Inflammatory macrophage treated with lipopolysaccharide for 4 hours (primary cell): ENCODE data around the gene CADM1.
"Not testable (repeated sequence)": the region's sequence is repeated elsewhere in the genome, so short reads cannot be mapped to it uniquely, and the experiment has no call there.

Source experiments
- DNase-seq: peaks from one replicate; pipeline ENCODE4 v3.0.0-alpha.2; 2020

CADM1 gene

GRCh38 chr11:115476463-115477286 is 27.5 kb downstream of the CADM1 start:
- no peak for DNase-seq

DNA sequence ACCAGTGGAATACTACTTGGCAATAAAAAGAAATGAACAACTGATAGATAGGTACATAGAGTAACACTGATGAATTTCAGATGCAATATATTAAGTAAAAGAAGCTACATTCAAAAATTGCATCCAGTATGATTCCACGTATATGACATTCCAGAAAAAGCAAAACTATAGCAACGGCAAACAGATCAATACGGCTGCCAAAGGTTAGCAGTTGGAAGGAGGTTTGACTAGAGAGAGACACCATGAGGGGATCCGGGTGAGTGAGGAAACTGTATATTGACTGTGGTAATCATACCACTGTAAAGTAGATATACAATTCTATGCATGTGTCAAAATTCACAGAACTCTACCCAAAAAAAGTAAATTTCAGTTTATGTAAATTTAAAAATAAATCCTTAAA is 28.7 kb downstream of the CADM1 start:
- DNase-seq = no peak

GRCh38 chr11:115474306-115474705 is 29.9 kb downstream of the CADM1 start:
- DNase-seq = not testable (repeated sequence)

DNA sequence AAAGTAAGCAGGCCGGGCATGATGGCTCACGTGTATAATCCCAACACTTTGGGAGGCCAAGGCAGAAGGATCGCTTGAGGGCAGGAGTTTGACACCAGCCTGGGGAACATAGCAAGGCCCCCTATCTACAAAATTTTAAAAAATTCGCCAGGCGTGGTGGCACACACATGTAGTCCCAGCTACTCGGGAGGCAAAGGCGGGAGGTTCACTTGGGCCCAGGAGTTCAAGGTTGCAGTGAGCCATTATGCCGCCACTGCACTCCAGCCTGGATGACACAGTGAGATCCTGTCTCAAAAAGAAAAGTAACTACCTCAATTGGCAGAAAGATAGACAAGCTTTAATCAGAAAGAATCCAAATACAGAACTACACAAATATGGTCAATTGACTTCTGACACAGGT is 31.0 kb downstream of the CADM1 start:
- DNase-seq = no peak

DNA sequence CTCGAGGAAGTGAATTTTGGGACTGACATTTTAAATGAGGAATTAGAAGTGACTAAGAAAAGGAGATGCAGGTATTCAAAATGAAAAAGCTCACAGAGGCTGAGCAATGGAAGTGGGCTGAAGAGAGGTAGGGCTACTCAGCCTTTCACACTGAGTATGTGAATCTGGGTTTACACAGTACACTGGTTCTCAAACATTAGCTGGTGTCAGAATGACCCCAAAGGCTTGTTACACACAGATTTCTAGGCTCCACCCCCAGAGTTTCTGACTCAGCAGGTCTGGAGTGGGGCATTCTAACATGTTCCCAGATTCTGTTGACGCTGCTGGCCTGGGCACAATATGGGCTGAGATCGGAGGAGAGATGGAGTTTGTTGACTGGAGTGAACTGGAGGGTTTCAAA is 32.8 kb downstream of the CADM1 start:
- DNase-seq = no peak

DNA sequence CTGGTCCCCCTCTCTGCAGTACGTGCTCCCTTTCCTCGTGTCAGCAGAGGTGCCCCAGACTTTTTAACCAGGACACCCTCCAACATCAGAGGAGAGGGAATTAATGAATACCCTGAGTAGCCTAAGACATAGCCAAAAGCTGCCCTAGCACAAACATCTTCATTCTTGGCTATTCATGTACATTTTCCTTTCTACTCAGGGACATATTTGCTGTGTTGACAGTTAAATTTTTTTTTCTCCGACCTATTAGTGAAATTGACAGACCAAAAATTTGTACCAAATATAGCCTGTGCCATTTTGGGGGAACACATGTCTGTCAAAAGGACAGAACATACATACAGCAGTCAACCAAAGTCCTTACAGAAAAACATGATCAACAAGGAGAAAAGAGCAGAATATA is 33.3 kb downstream of the CADM1 start:
- no peak for DNase-seq

- DNase-seq = peak; percentile 32
Measured at GRCh38 chr11:115469361-115469760, 34.9 kb downstream of the CADM1 start.

DNA sequence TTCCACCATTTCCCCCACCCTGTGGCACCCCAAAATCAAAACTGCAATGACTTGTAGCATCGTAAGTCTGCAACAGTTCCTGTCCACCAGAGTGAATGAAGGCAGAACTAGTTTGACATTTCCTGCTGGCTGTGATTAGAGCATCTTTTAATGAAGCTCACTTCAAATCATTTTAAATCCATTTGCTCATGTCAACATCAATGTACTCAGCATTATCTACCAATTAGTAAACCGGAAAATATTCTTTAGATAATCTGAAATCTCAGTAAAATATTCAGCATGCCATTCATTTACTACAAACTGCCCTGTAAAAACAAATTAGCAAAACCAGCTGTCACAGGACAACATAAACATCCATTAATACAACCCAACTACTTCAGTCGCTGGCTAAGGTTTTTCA is 38.1 kb downstream of the CADM1 start:
- no peak for DNase-seq

- no peak for DNase-seq
Measured at GRCh38 chr11:115464269-115464668, 39.9 kb downstream of the CADM1 start.

- no peak for DNase-seq
Measured at GRCh38 chr11:115463606-115464005, 40.6 kb downstream of the CADM1 start.

- DNase-seq = no peak
Measured at GRCh38 chr11:115462757-115463156, 41.5 kb downstream of the CADM1 start.

GRCh38 chr11:115462004-115462541 is 42.1 kb downstream of the CADM1 start:
- DNase-seq = no peak

GRCh38 chr11:115460512-115460911 is 43.7 kb downstream of the CADM1 start:
- DNase-seq = no peak

DNA sequence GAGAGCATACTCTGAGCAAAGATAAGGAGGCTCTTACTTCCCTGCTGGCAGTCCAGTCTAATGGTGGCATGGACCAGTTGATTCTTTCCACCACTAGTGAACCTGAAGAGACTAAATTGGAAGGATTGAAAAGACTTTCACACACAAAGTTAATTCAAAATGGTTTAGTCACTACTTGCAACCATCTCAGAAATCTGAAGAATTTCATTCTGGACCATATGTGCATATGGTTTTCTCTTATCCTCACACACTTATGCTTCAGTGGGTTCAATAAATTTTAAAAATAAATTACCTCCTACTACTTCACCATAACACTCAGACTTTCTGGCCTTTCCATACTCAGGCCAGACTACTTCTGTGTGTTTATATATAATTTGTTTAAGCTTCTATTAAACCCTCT is 44.7 kb downstream of the CADM1 start:
- no peak for DNase-seq

- no peak for DNase-seq
Measured at GRCh38 chr11:115458877-115459276, 45.3 kb downstream of the CADM1 start.

DNA sequence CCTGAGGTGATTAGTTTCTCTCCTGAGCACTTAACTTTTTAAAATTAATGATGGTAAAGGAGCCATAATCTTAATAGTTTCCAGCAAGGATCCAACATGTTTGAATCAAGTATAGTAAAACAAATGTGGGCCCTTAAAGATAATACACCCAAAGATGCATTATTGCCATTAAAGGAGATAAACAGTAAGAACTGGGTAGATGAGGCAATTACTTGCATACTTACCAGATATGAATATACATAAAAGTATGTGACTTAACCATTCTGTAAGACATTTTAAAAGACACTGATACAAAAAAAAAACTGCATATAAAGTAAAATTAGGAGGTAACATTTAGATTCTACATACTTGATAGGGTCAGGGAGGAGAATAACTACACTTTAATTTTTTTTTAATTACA is 48.2 kb downstream of the CADM1 start:
- no peak for DNase-seq

DNA sequence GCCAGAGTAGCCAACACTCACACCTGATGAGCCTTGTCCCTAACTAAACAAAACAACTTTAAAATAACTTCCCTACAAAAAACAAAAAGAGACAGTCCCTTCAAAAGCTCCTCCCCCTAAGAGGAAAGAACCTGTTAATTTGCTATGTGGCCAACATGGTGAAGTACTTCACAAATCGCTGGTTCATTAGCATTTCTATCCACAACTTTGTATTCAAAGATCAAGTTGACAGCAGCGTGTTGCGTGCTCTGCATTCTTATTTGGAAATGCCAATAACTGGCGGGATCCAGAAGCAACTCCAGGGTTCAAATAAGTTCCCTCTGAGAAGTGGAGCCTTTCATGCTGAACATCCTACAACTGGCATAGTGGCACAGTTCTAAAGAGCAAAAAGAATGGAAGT is 48.6 kb downstream of the CADM1 start:
- DNase-seq = no peak

DNA sequence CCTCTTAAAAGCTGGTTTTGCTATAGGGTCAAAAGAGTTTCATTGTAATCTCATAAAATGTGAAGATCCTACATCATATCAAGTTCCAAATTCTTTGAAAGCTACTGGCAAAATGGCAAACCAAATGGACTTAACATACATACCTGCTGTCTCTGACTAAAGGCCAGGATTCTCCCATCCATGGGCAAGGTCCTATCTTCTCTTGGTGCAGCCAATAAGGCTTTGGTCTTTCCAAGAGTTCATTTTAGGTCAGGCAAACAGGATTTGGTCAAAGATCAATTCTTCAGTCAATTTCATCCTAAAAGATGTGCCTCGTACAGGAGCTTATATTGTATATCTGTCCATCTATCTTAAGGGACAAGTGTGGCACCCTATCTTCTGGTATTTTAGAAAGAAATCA is 49.7 kb downstream of the CADM1 start:
- no peak for DNase-seq

GRCh38 chr11:115453693-115454490 is 50.3 kb downstream of the CADM1 start:
- no peak for DNase-seq

- DNase-seq = no peak
Measured at GRCh38 chr11:115452241-115452640, 52.0 kb downstream of the CADM1 start.

DNA sequence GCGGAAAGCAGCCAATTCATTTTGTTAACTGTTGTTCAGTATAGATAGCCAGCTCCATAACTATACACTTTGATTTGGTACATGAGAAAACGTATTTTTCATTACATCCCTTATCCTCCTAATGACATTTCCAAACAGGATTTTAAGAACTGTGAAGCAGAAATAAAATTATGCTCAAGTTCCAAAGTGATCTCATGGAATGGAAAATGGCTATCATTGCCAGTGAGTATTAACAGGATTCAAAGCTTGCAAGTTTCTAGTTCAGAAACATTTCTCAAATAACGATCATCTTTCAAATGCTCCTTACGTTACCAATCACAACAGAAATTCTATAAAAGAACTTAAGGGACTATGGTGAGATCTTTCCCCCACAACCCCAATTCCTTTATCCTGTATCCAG is 53.7 kb downstream of the CADM1 start:
- DNase-seq = no peak

DNA sequence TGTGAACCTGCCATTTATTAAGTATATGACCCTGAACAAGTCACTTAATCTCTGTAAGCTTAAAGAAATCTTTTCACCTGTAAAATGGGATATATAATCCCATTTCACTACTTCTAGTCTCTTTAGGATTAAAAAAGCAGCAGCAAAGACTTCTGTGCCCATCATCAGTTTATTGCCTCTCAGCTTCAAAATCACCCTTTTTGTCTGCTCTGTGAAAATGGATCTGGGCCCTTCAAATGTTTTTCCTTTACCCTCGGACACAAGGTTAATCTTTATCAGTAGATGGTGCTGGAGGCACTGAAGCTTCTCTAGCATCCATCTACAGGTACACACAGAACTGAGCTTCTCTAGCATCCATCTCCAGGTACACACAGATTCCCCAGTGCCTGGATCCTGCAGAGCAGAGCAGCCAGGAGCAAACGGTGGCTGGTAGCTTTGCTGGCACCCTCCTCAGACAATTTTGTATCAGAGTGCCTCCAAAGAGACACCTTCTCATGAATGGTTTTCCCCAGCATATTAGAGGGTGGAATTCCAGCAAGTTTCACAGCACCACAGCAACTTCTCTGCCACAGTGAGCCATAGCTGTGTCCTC is 56.8 kb downstream of the CADM1 start:
- DNase-seq = no peak

DNA sequence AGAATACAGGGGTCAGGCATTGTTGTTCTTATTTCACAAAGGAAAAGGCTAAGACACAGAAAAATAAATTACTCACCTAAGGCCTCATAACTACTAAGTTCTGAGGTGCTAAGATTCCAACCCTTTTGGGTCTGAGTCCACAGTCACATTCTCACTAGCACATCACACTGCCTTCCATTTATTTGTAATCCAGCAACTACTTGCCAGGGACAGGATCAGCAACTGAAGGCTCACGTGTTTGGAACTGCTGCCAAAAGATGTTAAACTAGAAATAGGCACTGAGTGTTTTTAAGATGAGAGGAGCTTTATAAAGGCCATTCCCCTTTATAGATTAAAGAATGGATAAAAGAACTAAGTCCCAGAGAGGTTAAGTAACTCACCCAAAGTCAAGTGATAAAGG is 58.0 kb downstream of the CADM1 start:
- no peak for DNase-seq

DNA sequence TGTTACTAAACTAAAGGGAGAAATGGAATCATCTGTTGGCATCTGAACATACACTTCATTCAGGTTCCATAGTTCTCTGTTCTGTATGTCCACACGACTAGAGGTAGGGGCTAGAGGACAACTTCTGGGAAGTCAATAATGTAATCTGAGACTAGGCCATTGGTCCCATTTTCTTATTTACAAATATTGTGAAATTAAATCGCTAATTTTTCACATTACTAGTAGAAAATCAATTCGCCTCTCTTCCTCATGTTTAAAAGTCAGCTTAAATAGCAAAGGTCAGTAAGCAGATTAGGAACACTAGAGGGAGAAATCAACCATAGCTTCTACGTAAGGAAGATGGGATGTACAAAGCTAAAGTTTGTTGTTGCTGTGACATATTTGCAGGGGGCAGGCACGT is 59.7 kb downstream of the CADM1 start:
- no peak for DNase-seq
